Caco-2 (cell line): Measurements from ENCODE around the gene ARHGEF2. TPM values are rescaled to one million over a fixed set of nuclear protein-coding genes. Genes with fewer than 3 reads are reported as not detected.

Source experiments
- Bru-seq: library from RNA; stranded (reverse); fragments of 400-500 nt; gene quantifications from one replicate; lab custom pipeline; 2021; lab: Mats Ljungman, UMichigan
- BruChase-seq, 2 experiments: library from RNA; stranded (reverse); fragments of 400-500 nt; gene quantifications; one replicate each; lab custom pipeline; 2021; lab: Mats Ljungman, UMichigan
- BruUV-seq: library from RNA; stranded (reverse); fragments of 400-500 nt; replicated peaks from 2 replicates; lab custom pipeline; 2021; lab: Mats Ljungman, UMichigan
- CTCF ChIA-PET: fragments of 300-600 bp; sonication (Branson Sonifier 250); formaldehyde crosslinking; loops from one replicate; lab custom pipeline; 2022; ENCODE audit warnings: antibody characterized with exemption; lab: Charles Lee
- POLR2A ChIA-PET: fragments of 300-600 bp; sonication (Branson Sonifier 250); formaldehyde crosslinking; loops from one replicate; lab custom pipeline; 2022; ENCODE audit warnings: antibody characterized with exemption; lab: Charles Lee
- DNase-seq, 2 experiments: peaks; one replicate each; pipeline versions ENCODE4 v3.0.0 to v3.0.0-alpha.2; 2020 to 2022
- H3K27me3 ChIP-seq: replicated peaks from 2 replicates; pipeline ENCODE4 v1.6.0; 2011; ENCODE audit warnings: low read length; ENCODE audit not compliant: control insufficient read depth, insufficient read depth
- H3K36me3 ChIP-seq: 2 replicates; pipeline ENCODE4 v1.5.1; 2011; ENCODE audit warnings: low read length; ENCODE audit not compliant: control insufficient read depth, insufficient read depth
- H3K4me1 ChIP-seq: fragments of 250-450 bp; sonication (Bioruptor Pico); 2 replicates; pipeline ENCODE4 v1.5.1; 2020; ENCODE audit warnings: mild to moderate bottlenecking
- H3K4me3 ChIP-seq: 2 replicates; pipeline ENCODE4 v1.5.1; 2011; ENCODE audit warnings: low read depth, mild to moderate bottlenecking, control low read depth, low read length
- H3K9me3 ChIP-seq: fragments of 250-450 bp; sonication (Bioruptor Pico); 2 replicates; pipeline ENCODE4 v1.5.1; 2020; ENCODE audit warnings: mild to moderate bottlenecking, moderate library complexity
- H3K27ac Mint-ChIP-seq: one replicate; pipeline ENCODE4 v1.8.0; 2022; ENCODE audit warnings: mixed read lengths; ENCODE audit not compliant: unreplicated experiment
- H3K27me3 Mint-ChIP-seq: one replicate; pipeline ENCODE4 v1.8.0; 2022; ENCODE audit warnings: mixed read lengths; ENCODE audit not compliant: insufficient read depth, unreplicated experiment
- H3K36me3 Mint-ChIP-seq: one replicate; pipeline ENCODE4 v1.8.0; 2022; ENCODE audit warnings: mild to moderate bottlenecking, mixed read lengths; ENCODE audit not compliant: insufficient read depth, unreplicated experiment
- H3K4me1 Mint-ChIP-seq: one replicate; pipeline ENCODE4 v1.8.0; 2022; ENCODE audit warnings: low read depth, mixed read lengths; ENCODE audit not compliant: unreplicated experiment
- H3K4me3 Mint-ChIP-seq: one replicate; pipeline ENCODE4 v1.8.0; 2022; ENCODE audit warnings: mild to moderate bottlenecking, moderate library complexity, mixed read lengths; ENCODE audit not compliant: unreplicated experiment
- H3K9me3 Mint-ChIP-seq: one replicate; pipeline ENCODE4 v1.8.0; 2022; ENCODE audit warnings: mixed read lengths; ENCODE audit not compliant: unreplicated experiment
- intact Hi-C: fragments of 100-400 bp; cut with micrococcal nuclease; formaldehyde crosslinking; loops from one replicate; pipeline ENCODE4 v1.10.0; 2022; ENCODE audit not compliant: unreplicated experiment
- long read RNA-seq: library from polyadenylated mRNA; stranded (forward); transcript quantifications from one replicate; pipeline ENCODE4 v2.0.0, GENCODE V29; 2022
- total RNA-seq: library from RNA; stranded (reverse); gene quantifications from 2 replicates; pipeline ENCODE4 v1.2.3, GENCODE V29; 2022
- TF ChIP-seq, protein P1 (sequence below), 2 experiments: fragments of 200-600 bp in 1 of 2; IDR thresholded peaks; 1 replicate in 1 of 2; 2 replicates in 1 of 2; pipeline versions ENCODE4 v1.5.1 to v1.8.0; 2011 to 2022; ENCODE audit warnings: antibody characterized with exemption in 1 of 2, control low read depth in 1 of 2, inconsistent platforms in 1 of 2, low read depth in 1 of 2, low read length in 1 of 2, mild to moderate bottlenecking in 1 of 2, moderate library complexity in 1 of 2; ENCODE audit not compliant: insufficient read depth in 1 of 2, severe bottlenecking in 1 of 2, unreplicated experiment in 1 of 2

Gene ARHGEF2
- total RNA-seq (46.9 and 60.3 TPM in 2 replicates), Bru-seq, nascent RNA (percentile 61 among the genes with signal in this experiment), BruChase-seq, experiment 1, labeled RNA remaining after a 2-hour chase (percentile 67 among the genes with signal in this experiment), BruChase-seq, experiment 2, labeled RNA remaining after a 6-hour chase (percentile 71 among the genes with signal in this experiment)
- long read RNA-seq, partial matches to known transcripts, result 2 of 9 reads
- long read RNA-seq, other reads (novel, unspliced or antisense), result 7 of 9 reads

DNA sequence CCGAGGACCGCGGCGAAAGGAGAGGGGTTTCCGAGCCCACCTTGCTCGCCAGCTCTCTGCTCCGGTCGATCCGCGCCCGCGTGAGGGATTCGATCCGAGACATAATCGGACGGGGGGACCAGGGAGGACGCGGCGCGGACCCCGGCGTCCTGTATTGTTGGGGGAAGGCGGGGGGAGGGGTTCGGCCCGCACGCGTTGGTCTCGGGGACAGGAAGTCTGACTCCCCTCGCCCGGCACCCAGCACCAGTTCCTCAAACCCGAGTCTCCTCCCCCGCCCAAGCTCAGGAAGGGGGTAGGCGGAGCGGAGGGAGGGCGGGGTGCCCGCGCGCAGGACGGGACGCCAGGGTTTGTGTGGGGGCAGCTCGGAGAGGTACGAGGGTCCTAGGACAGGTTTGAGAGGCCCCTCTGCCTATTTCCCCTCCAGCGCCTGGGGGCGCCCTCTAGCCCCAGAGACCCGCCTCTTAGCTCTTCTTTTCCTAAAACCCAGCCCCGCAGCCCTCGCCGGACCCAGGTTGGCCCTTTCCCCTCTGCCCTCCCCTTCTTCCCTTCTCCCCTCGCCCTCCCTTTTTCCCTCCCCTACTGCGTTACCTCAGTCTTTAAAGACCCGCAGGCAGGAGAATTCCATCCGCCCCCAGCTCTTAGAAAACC, at the start of gene ARHGEF2:
ARHGEF2 (minus strand) TSS at position 223 of the 648 bp plus-strand sequence; CDS start at position 103, 120 bp downstream.
- H3K27me3 Mint-ChIP-seq, result no peaks in the 10 kb centered on the region
- DNase-seq, result peak; percentile 75 to 79
- POLR2A ChIA-PET, result interaction anchor here (0.6 to 2.2 kb wide), 6 partner anchors 18 to 304 kb away, joined by 3 to 8 read pairs (median 3); partner anchors contain the start of genes KHDC4 and SMG5
- peak within 1 kb of the TSS; percentile 82 for H3K4me3 Mint-ChIP-seq
- peaks cover 6% of the 10 kb centered on the region for H3K36me3 Mint-ChIP-seq
- H3K9me3 ChIP-seq, result no peaks in the 10 kb centered on the region
- H3K4me3 ChIP-seq, result peak within 1 kb of the TSS; percentile 99
- BruUV-seq, result no TSS peak
- TF ChIP-seq, protein P1, sequence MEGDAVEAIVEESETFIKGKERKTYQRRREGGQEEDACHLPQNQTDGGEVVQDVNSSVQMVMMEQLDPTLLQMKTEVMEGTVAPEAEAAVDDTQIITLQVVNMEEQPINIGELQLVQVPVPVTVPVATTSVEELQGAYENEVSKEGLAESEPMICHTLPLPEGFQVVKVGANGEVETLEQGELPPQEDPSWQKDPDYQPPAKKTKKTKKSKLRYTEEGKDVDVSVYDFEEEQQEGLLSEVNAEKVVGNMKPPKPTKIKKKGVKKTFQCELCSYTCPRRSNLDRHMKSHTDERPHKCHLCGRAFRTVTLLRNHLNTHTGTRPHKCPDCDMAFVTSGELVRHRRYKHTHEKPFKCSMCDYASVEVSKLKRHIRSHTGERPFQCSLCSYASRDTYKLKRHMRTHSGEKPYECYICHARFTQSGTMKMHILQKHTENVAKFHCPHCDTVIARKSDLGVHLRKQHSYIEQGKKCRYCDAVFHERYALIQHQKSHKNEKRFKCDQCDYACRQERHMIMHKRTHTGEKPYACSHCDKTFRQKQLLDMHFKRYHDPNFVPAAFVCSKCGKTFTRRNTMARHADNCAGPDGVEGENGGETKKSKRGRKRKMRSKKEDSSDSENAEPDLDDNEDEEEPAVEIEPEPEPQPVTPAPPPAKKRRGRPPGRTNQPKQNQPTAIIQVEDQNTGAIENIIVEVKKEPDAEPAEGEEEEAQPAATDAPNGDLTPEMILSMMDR (IDR thresholded peaks at IDR 0.05; ENCODE audit: insufficient read depth in 1 of 2, low read depth in 1 of 2, low read length in 1 of 2, severe bottlenecking in 1 of 2, unreplicated experiment in 1 of 2), result peak in 1 of 2 experiments; percentile 55
- H3K36me3 ChIP-seq, result no peaks in the 10 kb centered on the region; the same call in 1 of the 2 replicates
- H3K27me3 ChIP-seq, result no peaks in the 10 kb centered on the region
- H3K27ac Mint-ChIP-seq, result peak within 1 kb of the TSS; percentile 50
- peaks cover 41% of the 10 kb centered on the region for H3K4me1 ChIP-seq
- intact Hi-C loops, result loop anchor here (2.0 kb wide), 1 partner anchor 40 kb away; no protein-coding TSS in a partner anchor
- CTCF ChIA-PET, result interaction anchor here (0.6 to 2.0 kb wide), 9 partner anchors 11 to 596 kb away, joined by 3 to 12 read pairs (median 4); partner anchors contain the start of genes MEX3A and PMF1
- H3K9me3 Mint-ChIP-seq, result no peaks in the 10 kb centered on the region
- H3K4me1 Mint-ChIP-seq, result peaks cover 39% of the 10 kb centered on the region

DNA sequence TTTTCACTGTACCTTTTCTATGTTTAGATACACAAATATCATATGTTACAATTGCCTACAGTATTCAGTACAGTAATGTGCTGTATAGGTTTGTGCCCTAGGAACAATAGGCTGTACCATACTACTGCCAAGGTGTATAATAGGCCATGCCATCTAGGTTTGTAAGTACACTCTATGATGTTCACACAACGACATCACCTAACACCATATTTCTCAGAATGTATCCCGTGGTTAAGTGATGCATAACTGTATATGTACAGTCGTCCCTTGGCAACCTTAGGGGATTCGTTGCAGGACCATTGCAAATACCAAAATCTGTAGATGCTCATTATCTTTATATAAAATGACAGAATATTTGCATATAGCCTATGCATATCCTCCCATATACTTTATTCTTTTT, 48.2 kb upstream of the ARHGEF2 start:
- no peaks in the 10 kb centered on the region for H3K27me3 Mint-ChIP-seq
- no peaks in the 10 kb centered on the region for H3K4me1 Mint-ChIP-seq
- Histone ChIP-seq H3K27me3 (no peaks in the 10 kb centered on the region), H3K36me3 (no peaks in the 10 kb centered on the region), H3K4me3 (no peak overlapping the region), H3K4me1 (peaks cover 13% of the 10 kb centered on the region; the same call in 1 of the 2 replicates), H3K9me3 (no peaks in the 10 kb centered on the region)
- H3K27ac Mint-ChIP-seq, result no peak overlapping the region
- BruUV-seq, result no TSS peak
- DNase-seq, result no peak
- intact Hi-C loops, result no loop called here
- H3K9me3 Mint-ChIP-seq, result no peaks in the 10 kb centered on the region
- no peak overlapping the region for H3K4me3 Mint-ChIP-seq
- no peaks in the 10 kb centered on the region for H3K36me3 Mint-ChIP-seq
- CTCF ChIA-PET, result no interaction called here
- TF ChIP-seq, protein P1 (IDR thresholded peaks at IDR 0.05; ENCODE audit: insufficient read depth in 1 of 2, low read depth in 1 of 2, low read length in 1 of 2, severe bottlenecking in 1 of 2, unreplicated experiment in 1 of 2), result no peak
- POLR2A ChIA-PET, result no interaction called here

DNA sequence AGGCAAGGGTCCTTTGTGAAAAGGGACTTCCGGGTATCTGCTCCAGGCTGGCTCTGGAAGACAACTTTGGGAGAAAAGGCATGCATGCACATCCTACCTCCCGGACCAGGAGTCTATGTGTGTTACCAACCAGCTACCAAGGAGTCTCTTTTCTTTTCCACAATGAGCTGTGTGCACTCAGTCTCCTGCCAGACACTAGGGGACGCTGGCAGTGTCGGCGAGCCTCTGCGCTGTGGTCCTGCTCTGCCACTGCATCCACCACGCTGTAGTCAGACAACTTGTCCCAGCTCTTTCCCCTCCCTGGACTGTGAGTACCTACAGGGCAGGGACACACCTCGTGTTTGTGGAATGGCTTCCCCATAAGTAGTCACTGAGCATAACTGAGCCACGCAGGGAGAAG, 47.5 kb upstream of the ARHGEF2 start:
- Histone ChIP-seq H3K4me1 (peaks cover 13% of the 10 kb centered on the region; the same call in 1 of the 2 replicates), H3K27me3 (no peaks in the 10 kb centered on the region), H3K36me3 (no peaks in the 10 kb centered on the region), H3K9me3 (no peaks in the 10 kb centered on the region), H3K4me3 (no peak overlapping the region)
- peak; percentile 62 to 64 for DNase-seq
- TF ChIP-seq, protein P1 (IDR thresholded peaks at IDR 0.05; ENCODE audit: insufficient read depth in 1 of 2, low read depth in 1 of 2, low read length in 1 of 2, severe bottlenecking in 1 of 2, unreplicated experiment in 1 of 2), result peak; percentile 34 to 65
- Mint-ChIP-seq H3K27me3 (no peaks in the 10 kb centered on the region), H3K4me1 (no peaks in the 10 kb centered on the region), H3K9me3 (no peaks in the 10 kb centered on the region), H3K4me3 (no peak overlapping the region), H3K36me3 (no peaks in the 10 kb centered on the region), H3K27ac (no peak overlapping the region)
- no TSS peak for BruUV-seq
- intact Hi-C loops, result no loop called here
- ChIA-PET POLR2A (no interaction called here), CTCF (interaction anchor here (0.6 to 1.0 kb wide), 3 partner anchors 27 to 50 kb away, joined by 3 to 5 read pairs (median 3); no protein-coding TSS in a partner anchor)
